ENCODE measurements around the gene CDK5RAP2.
"Not testable (repeated sequence)": the region's sequence is repeated elsewhere in the genome, so short reads cannot be mapped to it uniquely, and the experiment has no call there.

CDK5RAP2 gene

GRCh38 chr9:120463765-120464164 lies 116.2 kb downstream of the CDK5RAP2 start:
- no peak for TF ChIP-seq JUND (IDR thresholded peaks at IDR 0.05; ENCODE audit: low read depth)
- DNase-seq (ENCODE audit: low read depth in 1 of 2, low spot score in 1 of 2): no peak
- in situ Hi-C loops (cut with HindIII; ENCODE audit: low pct_unique_long_range_greater_than_20kb, low sequenced_read_pairs): no loop called here

GRCh38 chr9:120461677-120462076 lies 118.3 kb downstream of the CDK5RAP2 start:
- DNase-seq (ENCODE audit: low read depth in 1 of 2, low spot score in 1 of 2); in situ Hi-C loops (cut with HindIII; ENCODE audit: low pct_unique_long_range_greater_than_20kb, low sequenced_read_pairs): not testable (repeated sequence)

- in situ Hi-C loops (cut with HindIII; ENCODE audit: low pct_unique_long_range_greater_than_20kb, low sequenced_read_pairs): no loop called here
- no peak for DNase-seq (ENCODE audit: low read depth in 1 of 2, low spot score in 1 of 2)
Measured at GRCh38 chr9:120456218-120456617, 123.7 kb downstream of the CDK5RAP2 start.

GRCh38 chr9:120454467-120454866 lies 125.5 kb downstream of the CDK5RAP2 start:
- DNase-seq (ENCODE audit: low read depth in 1 of 2, low spot score in 1 of 2): no peak
- in situ Hi-C loops (cut with HindIII; ENCODE audit: low pct_unique_long_range_greater_than_20kb, low sequenced_read_pairs): no loop called here
- TF ChIP-seq JUND (IDR thresholded peaks at IDR 0.05; ENCODE audit: low read depth): no peak

More at GRCh38 chr9:120456218-120456617, 123.7 kb downstream of the CDK5RAP2 start:
- TF ChIP-seq JUND (IDR thresholded peaks at IDR 0.05; ENCODE audit: low read depth): no peak

- in situ Hi-C loops (cut with HindIII; ENCODE audit: low pct_unique_long_range_greater_than_20kb, low sequenced_read_pairs): no loop called here
Measured at GRCh38 chr9:120453792-120454191, 126.2 kb downstream of the CDK5RAP2 start.

GRCh38 chr9:120452631-120453030 lies 127.3 kb downstream of the CDK5RAP2 start:
- in situ Hi-C loops (cut with HindIII; ENCODE audit: low pct_unique_long_range_greater_than_20kb, low sequenced_read_pairs): no loop called here
- DNase-seq (ENCODE audit: low read depth in 1 of 2, low spot score in 1 of 2): no peak
- no peak for TF ChIP-seq JUND (IDR thresholded peaks at IDR 0.05; ENCODE audit: low read depth)

More at GRCh38 chr9:120453792-120454191, 126.2 kb downstream of the CDK5RAP2 start:
- no peak for DNase-seq (ENCODE audit: low read depth in 1 of 2, low spot score in 1 of 2)
- TF ChIP-seq JUND (IDR thresholded peaks at IDR 0.05; ENCODE audit: low read depth): no peak

GRCh38 chr9:120450916-120451315 lies 129.1 kb downstream of the CDK5RAP2 start:
- in situ Hi-C loops (cut with HindIII; ENCODE audit: low pct_unique_long_range_greater_than_20kb, low sequenced_read_pairs): no loop called here

GRCh38 chr9:120449566-120449965 lies 130.4 kb downstream of the CDK5RAP2 start:
- no peak for DNase-seq (ENCODE audit: low read depth in 1 of 2, low spot score in 1 of 2)
- TF ChIP-seq JUND (IDR thresholded peaks at IDR 0.05; ENCODE audit: low read depth): no peak
- in situ Hi-C loops (cut with HindIII; ENCODE audit: low pct_unique_long_range_greater_than_20kb, low sequenced_read_pairs): no loop called here

More at GRCh38 chr9:120450916-120451315, 129.1 kb downstream of the CDK5RAP2 start:
- TF ChIP-seq JUND (IDR thresholded peaks at IDR 0.05; ENCODE audit: low read depth): no peak
- no peak for DNase-seq (ENCODE audit: low read depth in 1 of 2, low spot score in 1 of 2)

- TF ChIP-seq JUND (IDR thresholded peaks at IDR 0.05; ENCODE audit: low read depth): no peak
- in situ Hi-C loops (cut with HindIII; ENCODE audit: low pct_unique_long_range_greater_than_20kb, low sequenced_read_pairs): no loop called here
- DNase-seq (ENCODE audit: low read depth in 1 of 2, low spot score in 1 of 2): no peak
Measured at GRCh38 chr9:120447959-120448500, 131.9 kb downstream of the CDK5RAP2 start.

GRCh38 chr9:120446671-120447070 lies 133.3 kb downstream of the CDK5RAP2 start:
- in situ Hi-C loops (cut with HindIII; ENCODE audit: low pct_unique_long_range_greater_than_20kb, low sequenced_read_pairs): no loop called here
- TF ChIP-seq JUND (IDR thresholded peaks at IDR 0.05; ENCODE audit: low read depth): no peak
- DNase-seq (ENCODE audit: low read depth in 1 of 2, low spot score in 1 of 2): no peak

GRCh38 chr9:120443976-120444375 lies 136.0 kb downstream of the CDK5RAP2 start:
- in situ Hi-C loops (cut with HindIII; ENCODE audit: low pct_unique_long_range_greater_than_20kb, low sequenced_read_pairs): no loop called here
- TF ChIP-seq JUND (IDR thresholded peaks at IDR 0.05; ENCODE audit: low read depth): no peak
- no peak for DNase-seq (ENCODE audit: low read depth in 1 of 2, low spot score in 1 of 2)

- in situ Hi-C loops (cut with HindIII; ENCODE audit: low pct_unique_long_range_greater_than_20kb, low sequenced_read_pairs): no loop called here
- no peak for TF ChIP-seq JUND (IDR thresholded peaks at IDR 0.05; ENCODE audit: low read depth)
- DNase-seq (ENCODE audit: low read depth in 1 of 2, low spot score in 1 of 2): no peak
Measured at GRCh38 chr9:120443489-120443888, 136.5 kb downstream of the CDK5RAP2 start.

- no peak for TF ChIP-seq JUND (IDR thresholded peaks at IDR 0.05; ENCODE audit: low read depth)
- in situ Hi-C loops (cut with HindIII; ENCODE audit: low pct_unique_long_range_greater_than_20kb, low sequenced_read_pairs): no loop called here
- DNase-seq (ENCODE audit: low read depth in 1 of 2, low spot score in 1 of 2): no peak
Measured at GRCh38 chr9:120442308-120442995, 137.5 kb downstream of the CDK5RAP2 start.
